AG08395 (cell line): ENCODE data around the gene RPUSD2.

Experiments used
- DNase-seq: peaks from one replicate; pipeline ENCODE4 v3.0.0; 2012; ENCODE audit warnings: mixed read lengths, low spot score

Gene RPUSD2

GRCh38 chr15:40623361-40623760, 54.3 kb downstream of the RPUSD2 start:
- no peak for DNase-seq
